A673 (cell line): Measurements from ENCODE around the gene OSBPL8. TPM values are rescaled to one million over a fixed set of nuclear protein-coding genes. Genes with fewer than 3 reads are reported as not detected.
A peak's percentile ranks its signal among the peaks of the same experiment; 100 is the strongest.

Source experiments
- BruUV-seq: library from RNA; stranded (reverse); fragments of 400-500 nt; replicated peaks from 2 replicates; lab custom pipeline; 2021; lab: Mats Ljungman, UMichigan
- CTCF ChIA-PET: fragments of 300-600 bp; sonication (Branson Sonifier 250); formaldehyde crosslinking; loops from one replicate; lab custom pipeline; 2022; ENCODE audit warnings: antibody characterized with exemption; lab: Charles Lee
- POLR2A ChIA-PET: fragments of 300-600 bp; sonication (Branson Sonifier 250); formaldehyde crosslinking; loops from one replicate; lab custom pipeline; 2022; ENCODE audit warnings: antibody characterized with exemption; ENCODE audit not compliant: low non-redundant PET; lab: Charles Lee
- DNase-seq: peaks from one replicate; pipeline ENCODE4 v3.0.0-alpha.2; 2015; ENCODE audit warnings: low spot score
- H3K27ac ChIP-seq: fragments of 200-600 bp; sonication (generic); 2 replicates; pipeline ENCODE4 v1.5.1; 2016; ENCODE audit warnings: mixed run types, low read depth, mild to moderate bottlenecking, mixed read lengths, antibody characterized with exemption, low read length; ENCODE audit not compliant: poor library complexity, severe bottlenecking
- H3K27me3 ChIP-seq: fragments of 200-600 bp; sonication (generic); replicated peaks from 2 replicates; pipeline ENCODE4 v1.6.1; 2017; ENCODE audit warnings: mixed run types, low read depth, mild to moderate bottlenecking, mixed read lengths, antibody characterized with exemption, low read length; ENCODE audit not compliant: insufficient read depth, poor library complexity
- H3K36me3 ChIP-seq: fragments of 200-600 bp; sonication (generic); 2 replicates; pipeline ENCODE4 v1.6.1; 2016; ENCODE audit warnings: mixed run types, mild to moderate bottlenecking, mixed read lengths, antibody characterized with exemption, low read length; ENCODE audit not compliant: insufficient read depth, poor library complexity, severe bottlenecking
- H3K4me1 ChIP-seq: fragments of 200-600 bp; sonication (generic); 2 replicates; pipeline ENCODE4 v1.6.1; 2017; ENCODE audit warnings: mixed run types, mild to moderate bottlenecking, mixed read lengths, antibody characterized with exemption, low read length; ENCODE audit not compliant: insufficient read depth, poor library complexity, severe bottlenecking
- H3K4me3 ChIP-seq: fragments of 200-600 bp; sonication (generic); 2 replicates; pipeline ENCODE4 v1.5.1; 2016; ENCODE audit warnings: low read depth, mixed run types, mild to moderate bottlenecking, mixed read lengths, low read length; ENCODE audit not compliant: poor library complexity, severe bottlenecking
- H3K9me3 ChIP-seq: fragments of 200-600 bp; sonication (generic); 2 replicates; pipeline ENCODE4 v1.6.1; 2016; ENCODE audit warnings: mixed run types, low read depth, mild to moderate bottlenecking, mixed read lengths, antibody characterized with exemption, low read length; ENCODE audit not compliant: poor library complexity, severe bottlenecking
- EZH2 ChIP-seq: fragments of 200-600 bp; sonication (generic); IDR thresholded peaks from 2 replicates; pipeline ENCODE4 v1.6.1; 2017; ENCODE audit warnings: borderline replicate concordance, low read depth, mild to moderate bottlenecking, mixed read lengths, antibody characterized with exemption, low read length; ENCODE audit not compliant: poor library complexity, severe bottlenecking
- intact Hi-C: fragments of 100-400 bp; cut with micrococcal nuclease; formaldehyde crosslinking; loops from one replicate; pipeline ENCODE4 v1.10.0; 2022; ENCODE audit not compliant: unreplicated experiment
- total RNA-seq: library from RNA; stranded (reverse); gene quantifications from 2 replicates; pipeline ENCODE4 v1.2.3, GENCODE V29; 2021
- TF ChIP-seq, protein P1 (sequence below): fragments of 300-800, 200-600 bp; sonication (generic); conservative IDR thresholded peaks from 2 replicates; pipeline ENCODE4 v1.5.1; 2017; ENCODE audit warnings: low read depth, mild to moderate bottlenecking, antibody characterized with exemption, low read length, moderate library complexity, mixed read lengths

OSBPL8 gene
- total RNA-seq, 1 experiment from 2014 or later: 86.1 TPM

DNA sequence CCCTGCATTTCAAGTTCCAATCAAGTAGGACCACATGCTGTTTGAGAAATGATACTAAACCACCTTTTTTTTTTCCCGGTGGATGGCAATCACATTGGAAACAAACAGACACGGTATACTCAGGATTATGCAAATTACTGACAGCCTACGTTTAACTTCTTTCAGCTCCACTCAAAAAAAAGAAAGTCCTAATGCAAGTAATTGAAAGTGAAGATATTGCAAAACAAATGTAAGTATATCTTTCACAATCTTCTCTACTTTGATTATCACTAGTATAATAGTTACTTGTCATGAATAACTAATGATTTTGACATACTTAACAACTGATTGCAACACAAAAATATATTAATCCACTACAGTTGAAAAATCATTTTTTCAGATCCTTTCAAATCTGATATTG lies 2.6 kb upstream of the OSBPL8 start:
- BruUV-seq: no TSS peak
- no peaks in the 10 kb centered on the region for H3K36me3 ChIP-seq
- no peak for TF ChIP-seq EZH2
- TF ChIP-seq, protein P1, sequence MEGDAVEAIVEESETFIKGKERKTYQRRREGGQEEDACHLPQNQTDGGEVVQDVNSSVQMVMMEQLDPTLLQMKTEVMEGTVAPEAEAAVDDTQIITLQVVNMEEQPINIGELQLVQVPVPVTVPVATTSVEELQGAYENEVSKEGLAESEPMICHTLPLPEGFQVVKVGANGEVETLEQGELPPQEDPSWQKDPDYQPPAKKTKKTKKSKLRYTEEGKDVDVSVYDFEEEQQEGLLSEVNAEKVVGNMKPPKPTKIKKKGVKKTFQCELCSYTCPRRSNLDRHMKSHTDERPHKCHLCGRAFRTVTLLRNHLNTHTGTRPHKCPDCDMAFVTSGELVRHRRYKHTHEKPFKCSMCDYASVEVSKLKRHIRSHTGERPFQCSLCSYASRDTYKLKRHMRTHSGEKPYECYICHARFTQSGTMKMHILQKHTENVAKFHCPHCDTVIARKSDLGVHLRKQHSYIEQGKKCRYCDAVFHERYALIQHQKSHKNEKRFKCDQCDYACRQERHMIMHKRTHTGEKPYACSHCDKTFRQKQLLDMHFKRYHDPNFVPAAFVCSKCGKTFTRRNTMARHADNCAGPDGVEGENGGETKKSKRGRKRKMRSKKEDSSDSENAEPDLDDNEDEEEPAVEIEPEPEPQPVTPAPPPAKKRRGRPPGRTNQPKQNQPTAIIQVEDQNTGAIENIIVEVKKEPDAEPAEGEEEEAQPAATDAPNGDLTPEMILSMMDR: no peak
- peak overlapping the region; percentile 6 for H3K27ac ChIP-seq
- H3K4me3 ChIP-seq: peak overlapping the region; percentile 4
- ChIA-PET POLR2A (no interaction called here), CTCF (no interaction called here)
- peaks cover 12% of the 10 kb centered on the region for H3K4me1 ChIP-seq
- intact Hi-C loops: no loop called here
- H3K9me3 ChIP-seq: no peaks in the 10 kb centered on the region
- DNase-seq: no peak
- no peaks in the 10 kb centered on the region for H3K27me3 ChIP-seq

DNA sequence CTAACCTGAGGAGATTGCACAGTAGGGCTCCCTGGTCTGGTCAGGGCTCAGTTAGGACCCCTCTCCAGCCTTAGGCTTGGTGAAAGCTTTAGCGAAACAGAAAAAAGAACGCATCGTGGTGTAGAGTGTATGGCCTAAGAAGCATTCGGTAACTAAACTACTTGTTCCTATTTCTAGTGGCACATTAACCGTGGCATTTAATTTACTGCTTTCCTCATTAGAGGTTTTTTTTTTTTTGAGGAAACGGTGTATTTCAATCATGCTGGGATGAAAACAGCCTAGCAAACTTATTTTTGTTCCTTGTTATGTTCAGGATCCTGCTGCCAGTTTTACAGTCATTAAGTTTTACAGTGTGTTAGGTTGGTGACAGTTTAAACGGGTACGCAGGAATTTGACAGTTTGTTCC lies 518 bp upstream of the OSBPL8 start:
- no peak for DNase-seq
- POLR2A ChIA-PET: interaction anchor here (0.6 kb wide), 1 partner anchor 376 kb away, joined by 4 read pairs; no protein-coding TSS in a partner anchor
- intact Hi-C loops: no loop called here
- Histone ChIP-seq H3K27me3 (no peaks in the 10 kb centered on the region), H3K27ac (peak overlapping the region; percentile 92), H3K4me1 (peaks cover 20% of the 10 kb centered on the region), H3K4me3 (peak overlapping the region; percentile 96), H3K9me3 (no peaks in the 10 kb centered on the region), H3K36me3 (no peaks in the 10 kb centered on the region)
- no TSS peak for BruUV-seq
- CTCF ChIA-PET: no interaction called here
- TF ChIP-seq EZH2: no peak
- TF ChIP-seq, protein P1: no peak

DNA sequence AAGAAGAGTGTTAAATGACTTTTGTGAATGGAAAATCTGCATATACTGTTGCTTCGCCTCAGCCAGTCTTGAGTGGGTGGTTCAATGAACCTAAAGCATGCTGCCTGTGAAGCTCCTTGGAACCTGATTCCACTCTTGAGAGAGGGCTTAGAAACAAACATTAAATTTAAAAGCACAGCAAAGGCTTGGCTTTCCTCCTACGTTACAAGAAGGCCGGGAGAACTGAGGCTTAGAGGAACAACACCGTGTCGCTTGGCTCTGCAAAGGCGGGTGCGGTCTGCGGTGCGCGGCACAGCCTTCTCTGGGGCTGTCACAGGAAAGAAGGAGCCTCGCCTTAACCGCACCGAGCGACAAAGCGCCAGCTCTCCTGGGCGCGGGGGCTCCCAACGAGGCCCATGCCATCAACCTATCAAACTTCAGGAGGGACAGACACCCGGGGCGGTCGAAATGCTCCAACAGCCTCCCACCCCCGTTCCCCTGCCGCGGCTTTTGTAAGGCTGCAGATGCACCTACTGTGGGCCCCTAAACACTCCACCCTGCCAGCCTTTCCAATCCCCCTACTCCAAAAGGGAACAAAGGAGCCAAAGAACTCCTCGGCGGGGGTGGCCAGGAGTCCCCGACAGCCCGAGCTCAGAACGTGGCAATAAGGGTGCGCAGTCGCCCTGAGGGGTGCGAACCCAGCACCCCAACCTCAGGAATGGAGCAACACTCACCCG lies 729 bp downstream of the OSBPL8 start:
- no TSS peak for BruUV-seq
- peak; percentile 68 for DNase-seq
- Histone ChIP-seq H3K4me3 (peak overlapping the region; percentile 96), H3K36me3 (no peaks in the 10 kb centered on the region), H3K4me1 (peaks cover 25% of the 10 kb centered on the region), H3K9me3 (no peaks in the 10 kb centered on the region), H3K27me3 (no peaks in the 10 kb centered on the region), H3K27ac (peak overlapping the region; percentile 92)
- POLR2A ChIA-PET: no interaction called here
- no peak for TF ChIP-seq EZH2
- TF ChIP-seq, protein P1: no peak
- CTCF ChIA-PET: interaction anchor here (0.5 kb wide), 1 partner anchor 26 kb away, joined by 3 read pairs; no protein-coding TSS in a partner anchor
- intact Hi-C loops: loop anchor here (10.0 kb wide), 1 partner anchor 474 kb away; the partner anchor contains the start of gene NAP1L1
